GM10847 (cell line): Measurements from ENCODE around the gene PNPLA2.
A peak's percentile ranks its signal among the peaks of the same experiment; 100 is the strongest.

Experiments used
- POLR2A ChIP-seq: IDR thresholded peaks from 2 replicates; pipeline ENCODE4 v1.6.1; 2011; ENCODE audit not compliant: insufficient read length; ENCODE audit errors: extremely low read depth

The PNPLA2 gene

DNA sequence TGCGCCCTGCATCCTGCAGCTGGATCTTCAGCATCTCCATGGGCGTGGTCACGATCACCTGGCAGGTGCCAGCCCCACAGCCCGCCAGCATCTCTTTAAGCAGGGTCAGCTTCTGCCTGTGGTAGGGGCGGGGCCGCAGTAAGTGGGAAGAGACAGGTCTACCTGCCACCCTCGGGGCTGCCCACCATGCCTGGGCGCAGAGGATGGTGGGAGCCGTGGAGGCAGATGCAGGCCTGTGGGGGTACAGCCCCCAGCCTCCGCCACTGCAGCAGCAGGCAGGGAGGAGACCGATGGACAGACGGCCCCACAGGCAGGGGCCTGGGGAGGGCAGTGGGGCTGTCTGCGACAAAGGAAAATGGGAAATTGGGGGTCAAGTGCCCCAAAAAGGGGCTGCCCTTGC is 25.8 kb upstream of the PNPLA2 start:
- no peak for TF ChIP-seq POLR2A

GRCh38 chr11:793556-793955 is 25.2 kb upstream of the PNPLA2 start:
- no peak for TF ChIP-seq POLR2A

- TF ChIP-seq POLR2A: no peak
Observed at GRCh38 chr11:794013-794765, 24.5 kb upstream of the PNPLA2 start.

GRCh38 chr11:794766-795633 is 23.7 kb upstream of the PNPLA2 start:
- no peak for TF ChIP-seq POLR2A

DNA sequence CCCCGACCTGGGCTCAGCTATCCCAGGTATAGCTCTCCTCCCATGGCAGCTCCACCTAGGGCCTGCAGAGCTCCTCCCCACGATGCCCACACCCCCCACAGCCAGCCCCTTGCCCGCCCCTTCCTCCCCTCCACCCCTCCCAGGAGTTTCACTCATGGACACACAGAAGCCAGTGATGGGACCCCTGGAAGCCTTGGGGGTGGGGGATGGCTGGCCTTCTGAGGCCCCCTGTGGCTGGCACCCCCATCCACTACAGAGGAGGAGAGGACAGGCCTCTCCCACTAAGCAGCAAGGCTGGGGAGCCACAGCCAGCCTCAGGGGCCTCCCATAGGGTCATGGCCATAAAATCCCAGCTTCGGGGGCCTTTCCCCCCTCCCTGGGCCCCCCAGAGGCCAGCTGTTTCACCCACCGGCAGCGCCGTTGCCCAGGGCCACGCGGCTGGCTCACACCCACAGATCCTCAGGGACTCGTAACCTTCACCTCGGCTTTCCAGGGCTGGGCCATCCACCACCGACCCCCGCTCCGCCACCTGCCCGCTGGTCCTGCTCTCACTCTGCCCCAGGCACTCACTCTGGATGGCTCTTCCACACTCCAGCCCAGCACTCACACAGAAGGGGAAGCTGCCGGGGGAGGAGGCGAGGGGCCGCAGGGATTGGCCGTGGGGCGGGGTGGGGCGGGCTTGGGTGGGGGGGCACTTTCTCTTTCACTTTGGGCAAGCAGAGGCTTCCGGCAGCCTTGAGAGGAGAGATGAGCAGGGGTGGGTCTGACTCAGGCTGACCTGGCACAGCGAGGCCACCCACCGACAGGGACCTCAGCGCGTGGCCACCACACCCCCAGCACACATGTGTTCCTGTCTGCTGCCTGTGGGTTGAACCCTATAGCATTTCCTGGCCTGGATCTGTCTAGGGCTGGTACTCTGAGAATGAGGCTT is 22.8 kb upstream of the PNPLA2 start:
- TF ChIP-seq POLR2A: peak; percentile 43

GRCh38 chr11:796565-797295 is 22.0 kb upstream of the PNPLA2 start:
- no peak for TF ChIP-seq POLR2A

GRCh38 chr11:797296-798092 is 21.2 kb upstream of the PNPLA2 start:
- TF ChIP-seq POLR2A: peak; percentile 41

DNA sequence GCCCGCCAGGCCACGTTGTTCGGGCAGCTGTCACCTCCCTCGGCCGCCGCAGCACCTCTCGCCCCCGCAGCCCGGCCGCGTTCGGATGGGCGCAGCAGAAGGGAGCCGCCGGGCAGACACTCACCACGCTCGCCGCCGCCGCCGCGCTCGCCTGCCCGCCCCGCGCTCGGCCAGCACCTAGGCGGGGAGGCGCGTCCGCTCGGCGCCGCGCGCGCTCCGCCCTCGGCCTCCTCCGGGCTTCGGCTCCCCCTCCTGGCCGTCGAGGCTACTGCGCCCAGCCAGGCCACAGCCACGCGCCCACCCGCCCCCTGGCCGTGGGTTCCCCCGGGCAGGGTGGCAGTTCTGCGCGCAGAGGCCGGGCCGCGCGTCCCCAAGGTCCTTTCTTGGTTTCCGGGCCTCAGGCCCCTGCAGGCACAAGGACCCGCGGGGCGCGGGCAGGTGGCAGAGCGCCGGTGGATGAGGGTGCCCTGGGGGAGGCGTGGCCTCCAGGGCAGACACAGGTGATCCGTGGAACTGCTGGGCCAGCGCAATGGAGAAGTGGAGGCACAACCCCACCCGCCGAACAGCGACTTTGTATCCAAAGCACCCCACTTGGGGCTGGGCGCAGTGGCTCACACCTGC is 20.5 kb upstream of the PNPLA2 start, which contains the start of gene SLC25A22:
Gene SLC25A22 (minus strand): TSS at position 189 of the 621 bp plus-strand sequence. CDS start 3,275 bp downstream, outside the sequence.
- TF ChIP-seq POLR2A: peak; percentile 37

DNA sequence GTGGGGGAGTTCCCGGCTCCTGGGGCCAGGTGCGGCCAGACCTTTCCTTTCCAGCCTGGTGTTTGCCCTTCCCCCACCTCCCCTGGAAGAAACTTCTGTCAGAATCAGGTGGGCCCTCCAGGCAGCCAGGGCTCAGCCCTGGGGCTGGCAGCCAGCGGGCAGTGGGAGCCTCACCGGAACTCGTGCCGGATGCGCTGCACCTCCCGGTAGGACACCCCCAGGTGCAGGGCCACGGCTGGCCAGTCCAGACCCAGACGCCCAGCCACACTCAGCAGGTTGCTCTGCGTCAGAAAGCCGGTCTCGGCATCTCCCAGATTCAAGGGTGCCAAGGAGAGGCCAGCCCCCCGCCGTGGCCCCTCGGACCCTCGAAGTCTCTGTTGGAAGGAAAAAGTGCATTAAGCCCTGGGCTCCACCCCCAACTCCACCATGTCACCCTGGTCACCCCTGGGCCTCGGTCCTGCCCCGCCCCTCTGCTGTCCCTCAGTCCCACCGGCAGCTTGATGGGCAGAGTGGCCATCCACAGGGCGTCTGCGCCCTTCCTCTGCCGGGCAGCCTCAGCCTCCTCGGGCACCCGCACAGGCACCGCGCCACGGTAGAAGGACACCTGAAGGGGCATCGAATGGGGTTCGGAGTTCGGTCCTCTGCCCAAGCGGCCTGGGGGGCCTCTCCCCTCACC is 18.9 kb upstream of the PNPLA2 start:
- no peak for TF ChIP-seq POLR2A

GRCh38 chr11:800473-800872 is 18.2 kb upstream of the PNPLA2 start:
- no peak for TF ChIP-seq POLR2A

- no peak for TF ChIP-seq POLR2A
Observed at GRCh38 chr11:801097-801780, 17.5 kb upstream of the PNPLA2 start.

DNA sequence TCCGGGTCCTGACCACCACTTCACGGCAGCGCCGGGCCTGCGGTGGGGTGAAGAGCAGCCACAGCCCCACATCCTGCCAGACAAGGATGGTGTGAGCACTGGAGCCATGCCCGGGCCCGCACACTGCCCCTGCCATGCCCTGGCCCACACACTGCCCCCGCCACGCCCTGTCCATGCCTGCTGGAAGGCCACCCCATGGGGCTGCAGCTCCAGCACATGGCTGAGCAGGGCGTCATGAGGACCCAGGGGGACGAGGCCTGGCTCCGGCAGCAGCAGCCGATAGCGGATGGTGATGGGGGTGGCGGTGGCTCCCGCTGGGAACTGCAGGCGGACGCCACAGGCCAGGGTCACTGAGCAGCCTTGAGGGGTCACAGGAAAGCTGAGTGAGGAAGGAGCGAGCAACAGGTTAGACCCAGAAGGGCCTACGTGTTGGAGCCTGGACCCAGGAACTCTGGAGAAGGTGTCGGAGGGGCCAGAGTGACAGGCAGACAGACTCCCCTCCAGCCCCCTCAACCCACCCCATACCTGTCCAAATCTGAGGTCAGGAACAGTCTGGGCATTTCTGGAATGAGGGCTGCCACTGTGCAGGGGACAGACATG is 16.6 kb upstream of the PNPLA2 start:
- no peak for TF ChIP-seq POLR2A
